Right cardiac atrium (tissue), 5 donors: Measurements from ENCODE around the gene TUBGCP2. TPM values are rescaled to one million over a fixed set of nuclear protein-coding genes. Genes with fewer than 3 reads are reported as not detected.
A peak's percentile ranks its signal among the peaks of the same experiment; 100 is the strongest.

Experiments
- ATAC-seq, 2 donors: fragments of 200-7000 bp; cut with Tn5 transposase; one replicate each; pipeline versions ENCODE4 v1.8.0 to v1.9.1; 2020; ENCODE audit warnings: moderate library complexity in 2 of 2, mild to moderate bottlenecking in 1 of 2
- DNase-seq, 3 donors: peaks; one replicate each; pipeline ENCODE4 v3.0.0-alpha.2; 2020
- H3K27ac ChIP-seq: one replicate; pipeline ENCODE4 v1.5.1; 2013; ENCODE audit warnings: mild to moderate bottlenecking, low read length, control low read depth, moderate library complexity
- H3K27me3 ChIP-seq: one replicate; pipeline ENCODE4 v1.6.1; 2013; ENCODE audit not compliant: control insufficient read depth, insufficient read depth
- H3K4me1 ChIP-seq: one replicate; pipeline ENCODE4 v1.6.1; 2013; ENCODE audit warnings: low read length; ENCODE audit not compliant: control insufficient read depth, insufficient read depth
- H3K4me3 ChIP-seq: one replicate; pipeline ENCODE4 v1.5.1; 2013; ENCODE audit warnings: low read length, control low read depth
- H3K9me3 ChIP-seq: one replicate; pipeline ENCODE4 v1.6.1; 2013; ENCODE audit warnings: low read length; ENCODE audit not compliant: control insufficient read depth
- WGBS: extraction: QIAGEN DNeasy Blood & Tissue Kit; methylation state at CpG from one replicate; pipeline ENCODE4 v1.1.7; 2013; 5-methylcytosine and 5-hydroxymethylcytosine counted together
- intact Hi-C, 4 donors: fragments of 100-400 bp; cut with DNase I; formaldehyde crosslinking; loops; one replicate each; pipeline versions ENCODE4 v1.11.0 to v1.14.0; 2022 to 2023
- polyA plus RNA-seq: library from polyadenylated mRNA; stranded (reverse); fragments of 200-250 nt; gene quantifications from one replicate; pipeline ENCODE4 v1.2.3, GENCODE V29; 2013
- total RNA-seq, 4 donors: library from RNA; stranded (reverse); fragmentation: NEBNext Ultra II Directional; extraction: Animal tissue kit (Norgen Biotek cat#: 25700); gene quantifications; one replicate each; pipeline ENCODE4 v1.2.1, GENCODE V29; 2021
- donor health status: healthy with polysubstance abuse.
- donor health status: DM: no; HTN: yes; CAD: no.
- donor health status: DM: no; HTN: no; CAD: no.
- donor health status: DM: no; HTN: yes; CAD: no; lungs with severe emphysema.
- donor health status: DM: yes; HTN: yes; CAD: no.

TUBGCP2 gene
- total and polyA plus RNA-seq, 5 donors: 23.0 to 45.9 (median 37.2) TPM

DNA sequence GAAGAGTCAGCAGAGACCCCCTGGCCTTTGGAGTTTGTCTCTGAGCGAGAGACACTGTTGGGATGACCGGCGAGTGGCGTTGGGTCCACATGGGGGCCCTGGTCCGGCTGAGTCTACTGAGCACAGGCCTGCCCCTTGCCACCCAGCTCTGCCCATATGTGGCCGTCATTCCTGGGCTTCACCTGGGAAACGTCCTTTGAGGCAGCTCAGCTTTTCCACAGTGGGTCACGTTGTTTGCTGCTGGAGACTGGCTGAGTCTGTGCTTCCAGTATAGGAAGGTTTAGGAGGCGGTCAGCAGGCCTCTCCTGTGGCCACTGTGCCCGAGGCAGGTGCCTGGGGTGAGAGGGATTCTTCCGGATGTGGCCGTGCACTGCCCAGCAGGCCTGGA, 49.1 kb downstream of the TUBGCP2 start:
- H3K4me1 ChIP-seq: no peaks in the 10 kb centered on the region
- H3K27me3 ChIP-seq: no peaks in the 10 kb centered on the region
- H3K4me3 ChIP-seq: no peak overlapping the region
- H3K9me3 ChIP-seq: no peaks in the 10 kb centered on the region
- ATAC-seq (no peak), DNase-seq (no peak)
- 60% methylated on average over 12 of the region's 12 CpGs for WGBS
- intact Hi-C loops: no loop called here
- H3K27ac ChIP-seq: no peak overlapping the region

DNA sequence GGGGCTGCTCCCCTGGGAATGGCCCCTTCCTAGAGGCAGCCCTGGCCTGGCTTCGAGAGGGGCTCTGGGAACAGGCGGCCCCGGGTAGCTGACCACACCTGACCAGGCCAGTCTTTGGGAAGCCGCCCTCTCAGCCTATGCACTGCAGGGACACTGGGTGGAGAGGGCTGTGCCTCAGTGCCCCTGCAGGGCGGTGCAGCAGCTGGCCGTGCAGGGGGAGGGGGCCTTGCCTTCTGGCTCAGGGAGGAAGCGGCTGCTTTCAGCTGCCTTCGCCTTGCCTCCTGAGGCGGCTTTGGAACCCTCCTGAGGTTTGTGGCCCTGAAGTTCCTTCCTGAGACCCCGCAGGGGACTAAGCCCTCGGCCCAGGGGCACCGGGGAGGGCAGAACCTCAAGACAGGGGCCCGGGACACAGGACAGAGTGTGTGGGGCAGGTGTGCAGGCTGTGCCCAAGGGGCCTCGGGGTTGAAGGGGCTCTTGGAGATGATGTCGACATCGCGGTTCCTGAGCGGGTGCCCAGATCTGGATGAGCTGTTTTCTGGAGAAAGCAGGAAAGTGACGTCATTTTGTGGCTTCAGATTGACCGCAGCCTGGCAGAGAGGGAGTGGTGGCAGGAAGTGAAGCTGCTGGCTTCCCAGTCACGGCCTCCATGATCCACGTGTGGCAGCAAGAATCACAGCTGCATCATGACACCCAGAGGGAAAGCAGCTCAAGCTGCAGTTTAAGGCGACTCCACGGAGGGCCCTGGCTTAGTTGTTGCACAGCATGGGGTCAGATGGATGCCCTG, 49.7 kb downstream of the TUBGCP2 start:
- intact Hi-C loops: no loop called here
- no peaks in the 10 kb centered on the region for H3K4me1 ChIP-seq
- H3K4me3 ChIP-seq: no peak overlapping the region
- H3K27ac ChIP-seq: no peak overlapping the region
- H3K27me3 ChIP-seq: no peaks in the 10 kb centered on the region
- peak; percentile 86 to 89 (median 88) for DNase-seq
- ATAC-seq: peak; percentile 14 to 58
- 40% methylated on average over 24 of the region's 24 CpGs for WGBS
- H3K9me3 ChIP-seq: no peaks in the 10 kb centered on the region

DNA sequence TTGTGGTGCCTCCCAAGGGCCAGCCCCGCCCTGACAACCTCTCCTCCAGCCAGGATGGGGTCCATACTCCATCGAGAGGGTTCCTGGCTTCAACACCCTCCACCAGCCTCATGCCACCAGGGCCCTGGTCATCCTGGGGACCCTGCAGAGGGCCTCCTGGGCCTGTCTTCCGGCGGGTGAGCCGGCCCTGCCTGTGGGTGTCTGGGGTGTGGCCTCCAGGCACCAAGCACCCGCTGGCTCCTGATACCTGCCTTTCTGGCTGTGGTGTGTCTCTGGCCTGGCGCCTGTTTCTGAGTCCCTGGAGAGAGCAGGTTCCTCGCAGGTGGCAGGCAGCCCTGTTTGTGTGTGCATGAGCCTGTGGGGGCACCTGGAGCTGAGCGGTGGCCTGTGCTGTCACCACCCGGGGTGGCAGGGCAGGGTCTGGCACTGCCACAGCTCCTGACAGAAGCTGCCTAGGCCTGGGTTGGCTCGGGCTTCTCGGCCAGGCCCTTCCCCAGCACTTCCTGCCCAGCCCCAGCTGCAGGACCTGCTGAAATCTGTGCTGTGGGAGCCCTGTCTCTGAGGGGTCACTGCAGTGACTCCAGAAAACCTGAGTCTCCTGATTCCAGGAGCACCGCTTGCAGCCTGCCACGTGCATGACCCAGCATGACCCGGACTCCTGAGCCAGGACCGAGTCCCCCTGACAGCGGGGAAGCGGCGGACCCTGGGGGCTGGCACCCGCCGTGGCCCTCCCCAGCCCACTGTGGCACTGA, 50.4 kb downstream of the TUBGCP2 start:
- intact Hi-C loops: no loop called here
- WGBS: 63% methylated on average over 21 of the region's 21 CpGs

DNA sequence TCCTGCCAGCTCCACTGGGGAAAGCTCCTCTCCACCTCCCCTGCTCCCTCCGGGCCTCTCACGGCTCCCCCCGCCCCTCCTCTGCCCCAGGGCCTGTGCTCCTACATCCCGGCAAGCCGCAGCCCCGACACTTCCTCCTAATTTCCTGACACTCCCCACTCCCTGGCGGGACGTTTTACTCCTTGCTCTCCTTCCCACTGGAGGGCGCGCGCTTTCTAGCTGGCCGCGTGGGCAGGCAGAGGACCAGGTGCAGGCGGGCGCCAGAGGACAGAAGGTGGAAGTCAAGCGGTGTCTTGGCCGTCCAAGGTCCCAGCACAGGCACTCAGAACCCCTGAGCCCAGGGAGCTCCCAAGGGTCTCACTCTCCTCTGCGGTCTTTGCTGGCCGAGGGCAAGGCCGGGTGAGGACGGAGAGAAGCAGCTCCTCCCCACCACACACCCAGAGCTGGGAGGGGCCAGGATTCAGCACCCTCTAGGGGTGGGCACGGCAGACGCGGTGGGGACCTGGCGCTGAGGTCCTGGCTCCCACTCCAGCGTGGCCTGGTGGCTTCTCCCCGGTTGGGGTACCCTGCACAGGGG, 51.1 kb downstream of the TUBGCP2 start:
- no peak overlapping the region for H3K27ac ChIP-seq
- 4% methylated on average over 27 of the region's 27 CpGs for WGBS
- DNase-seq (peak; percentile 67 to 87 (median 85)), ATAC-seq (peak; percentile 17 to 41)
- no peaks in the 10 kb centered on the region for H3K4me1 ChIP-seq
- intact Hi-C loops: no loop called here
- no peak overlapping the region for H3K4me3 ChIP-seq
- no peaks in the 10 kb centered on the region for H3K27me3 ChIP-seq
- no peaks in the 10 kb centered on the region for H3K9me3 ChIP-seq

More for the DNA sequence above, 50.4 kb downstream of the TUBGCP2 start:
- Histone ChIP-seq H3K27me3 (no peaks in the 10 kb centered on the region), H3K4me1 (no peaks in the 10 kb centered on the region), H3K9me3 (no peaks in the 10 kb centered on the region), H3K27ac (no peak overlapping the region), H3K4me3 (no peak overlapping the region)
- ATAC-seq: no peak
- DNase-seq: peak in 1 of 3 donors; percentile 69

DNA sequence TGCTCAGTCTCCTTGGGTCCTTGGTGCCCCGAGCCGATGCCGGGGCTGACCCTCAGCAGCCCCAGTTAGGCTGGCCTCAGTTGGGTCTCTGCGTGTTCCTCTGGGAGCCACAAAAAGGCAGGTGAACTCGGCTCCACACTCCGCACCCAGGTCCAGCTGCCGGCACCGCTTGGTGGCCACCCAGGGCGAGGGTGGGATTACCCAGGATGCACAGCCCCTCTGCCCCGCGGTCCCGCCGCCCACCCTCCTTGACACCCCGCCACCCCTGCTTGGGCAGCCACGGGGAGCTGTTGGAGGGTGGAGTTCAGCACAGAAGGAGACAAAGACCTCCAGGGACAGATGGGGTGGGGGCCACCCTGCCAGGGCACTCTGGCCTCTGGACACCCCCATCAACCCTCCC, 53.3 kb downstream of the TUBGCP2 start:
- H3K9me3 ChIP-seq: no peaks in the 10 kb centered on the region
- H3K27me3 ChIP-seq: no peaks in the 10 kb centered on the region
- ATAC-seq (no peak), DNase-seq (no peak)
- no peak overlapping the region for H3K27ac ChIP-seq
- intact Hi-C loops: no loop called here
- no peaks in the 10 kb centered on the region for H3K4me1 ChIP-seq
- H3K4me3 ChIP-seq: no peak overlapping the region
- WGBS: 92% methylated on average over 15 of the region's 15 CpGs

DNA sequence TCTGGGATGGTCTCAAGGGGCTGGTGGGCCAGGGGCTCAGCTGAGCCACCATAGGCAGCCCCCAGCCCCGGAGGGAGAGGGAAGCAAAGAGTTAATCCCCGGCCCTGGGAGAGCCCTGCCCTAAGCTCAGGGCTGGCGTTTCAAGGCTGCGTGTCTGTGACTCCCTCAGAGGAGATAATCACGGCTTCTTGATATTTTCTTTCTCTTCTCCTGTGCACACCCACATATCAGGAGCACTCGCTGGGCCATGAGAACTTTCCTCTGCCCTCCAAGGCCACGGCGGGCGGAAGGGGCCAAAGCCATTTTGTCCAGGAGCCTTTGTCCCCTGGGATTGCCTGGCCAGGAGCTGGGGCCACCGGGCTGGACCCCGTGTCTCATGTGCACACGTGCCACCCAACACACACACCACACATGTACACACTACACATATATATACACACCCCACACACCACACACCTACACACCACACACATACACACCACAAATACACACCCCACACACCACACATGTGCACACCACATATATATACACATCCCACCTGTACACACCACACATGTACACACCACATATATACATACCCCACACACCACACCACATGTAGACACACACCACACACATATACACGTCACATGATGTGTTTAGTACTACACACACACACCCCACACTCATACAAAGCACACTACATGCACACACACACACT, 54.1 kb downstream of the TUBGCP2 start:
- WGBS: 31% methylated on average over 13 of the region's 13 CpGs
- DNase-seq: no peak
- Histone ChIP-seq H3K27me3 (no peaks in the 10 kb centered on the region), H3K4me1 (no peaks in the 10 kb centered on the region), H3K9me3 (no peaks in the 10 kb centered on the region), H3K4me3 (no peak overlapping the region), H3K27ac (no peak overlapping the region)
- no peak for ATAC-seq
- intact Hi-C loops: no loop called here

DNA sequence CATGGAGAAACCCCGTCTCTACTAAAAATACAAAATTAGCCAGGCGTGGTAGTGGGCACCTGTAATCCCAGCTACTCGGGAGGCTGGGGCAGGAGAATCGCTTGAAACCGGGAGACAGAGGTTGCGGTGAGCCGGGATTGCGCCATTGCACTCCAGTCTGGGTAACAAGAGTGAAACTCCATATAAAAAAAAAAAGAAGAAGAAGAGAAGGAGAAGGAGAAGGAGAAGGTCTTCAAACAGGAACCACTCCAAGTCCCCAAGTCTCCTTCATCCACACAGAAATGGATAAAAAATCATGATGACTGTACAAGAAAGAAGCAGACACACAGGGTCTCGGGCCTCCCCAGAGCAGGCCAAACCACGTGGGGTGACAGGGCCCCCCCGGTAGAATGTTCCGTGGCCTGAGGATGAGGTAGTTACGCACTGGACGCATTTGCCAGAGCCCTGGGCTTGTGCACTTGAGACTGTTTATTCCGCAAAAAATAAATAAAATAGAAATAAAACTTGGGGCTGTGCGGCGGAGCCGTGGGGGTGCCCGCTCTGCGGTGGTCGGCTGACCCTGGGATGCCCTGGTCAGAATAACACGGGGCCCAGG, 55.2 kb downstream of the TUBGCP2 start:
- DNase-seq (no peak), ATAC-seq (no peak)
- no peaks in the 10 kb centered on the region for H3K4me1 ChIP-seq
- no peak overlapping the region for H3K27ac ChIP-seq
- intact Hi-C loops: no loop called here
- H3K4me3 ChIP-seq: no peak overlapping the region
- no peaks in the 10 kb centered on the region for H3K9me3 ChIP-seq
- 82% methylated on average over 22 of the region's 22 CpGs for WGBS
- no peaks in the 10 kb centered on the region for H3K27me3 ChIP-seq

DNA sequence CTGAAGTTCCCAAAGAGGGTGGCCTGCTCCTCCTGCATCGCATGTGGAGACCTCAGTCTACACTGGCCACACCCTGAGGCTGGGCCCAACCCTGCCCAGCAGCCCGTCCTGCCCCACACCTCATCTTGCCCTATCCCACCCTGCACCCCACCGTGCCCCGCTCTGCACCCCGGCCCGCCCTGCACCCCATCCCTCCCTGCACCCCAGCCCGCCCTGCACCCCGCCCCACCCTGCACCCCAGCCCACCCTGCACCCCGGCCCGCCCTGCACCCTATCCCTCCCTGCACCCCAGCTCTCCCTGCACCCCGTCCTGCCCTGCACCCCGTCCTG, 56.5 kb downstream of the TUBGCP2 start:
- intact Hi-C loops: no loop called here

DNA sequence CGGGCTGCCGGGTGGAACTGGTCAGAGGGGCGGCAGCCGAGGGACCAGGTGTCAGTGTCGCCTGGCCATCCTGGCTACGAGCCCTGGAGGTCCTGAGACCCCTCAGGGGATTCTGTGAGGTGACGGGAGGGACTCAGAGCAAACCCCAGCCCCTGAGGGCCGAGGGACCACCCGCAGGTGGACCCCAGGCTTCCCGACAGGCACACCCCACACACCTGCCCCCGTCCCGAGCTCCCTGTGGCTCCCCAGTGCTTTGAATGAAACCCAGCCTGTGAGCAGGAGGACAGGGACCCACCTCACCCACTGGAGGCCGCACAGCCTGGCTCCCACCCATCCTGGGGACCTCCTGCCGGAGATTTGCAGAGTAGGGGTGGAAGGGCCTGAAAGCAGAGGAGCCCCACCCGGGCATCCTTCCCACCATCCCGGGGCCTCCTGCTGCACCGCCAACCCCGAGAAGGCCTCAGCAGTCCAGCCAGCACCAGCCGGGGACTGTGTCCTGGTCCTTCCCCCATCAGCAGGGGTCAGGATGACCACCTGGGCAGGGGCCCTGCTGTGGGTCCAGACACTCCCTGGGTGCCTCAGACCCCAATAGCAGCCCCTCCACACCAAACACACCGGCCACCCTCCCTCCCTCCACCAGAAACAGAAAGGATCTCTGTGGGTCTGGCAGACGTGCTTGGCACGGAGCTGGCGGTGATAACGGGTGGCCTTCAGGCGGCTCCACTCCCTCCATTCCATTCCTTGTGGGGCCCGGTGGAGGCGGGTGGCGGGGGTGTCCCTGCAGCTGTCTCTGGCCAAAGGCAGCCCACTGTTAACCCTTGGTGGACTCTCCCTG, 57.1 kb downstream of the TUBGCP2 start:
- WGBS: 46% methylated on average over 28 of the region's 28 CpGs
- intact Hi-C loops: no loop called here
- ATAC-seq (peak; percentile 11 to 27), DNase-seq (no peak)
- H3K27me3 ChIP-seq: no peaks in the 10 kb centered on the region
- no peak overlapping the region for H3K4me3 ChIP-seq
- no peaks in the 10 kb centered on the region for H3K9me3 ChIP-seq
- H3K4me1 ChIP-seq: no peaks in the 10 kb centered on the region
- no peak overlapping the region for H3K27ac ChIP-seq

More for the DNA sequence above, 56.5 kb downstream of the TUBGCP2 start:
- DNase-seq (no peak), ATAC-seq (no peak)
- Histone ChIP-seq H3K27ac (no peak overlapping the region), H3K4me1 (no peaks in the 10 kb centered on the region), H3K9me3 (no peaks in the 10 kb centered on the region), H3K4me3 (no peak overlapping the region), H3K27me3 (no peaks in the 10 kb centered on the region)
- 81% methylated on average over 12 of the region's 12 CpGs for WGBS
